ENCODE results near the gene AHRR.

GRCh38 chr5:422323-423232 lies 101.1 kb downstream of the AHRR start:
- TF ChIP-seq, protein P1, sequence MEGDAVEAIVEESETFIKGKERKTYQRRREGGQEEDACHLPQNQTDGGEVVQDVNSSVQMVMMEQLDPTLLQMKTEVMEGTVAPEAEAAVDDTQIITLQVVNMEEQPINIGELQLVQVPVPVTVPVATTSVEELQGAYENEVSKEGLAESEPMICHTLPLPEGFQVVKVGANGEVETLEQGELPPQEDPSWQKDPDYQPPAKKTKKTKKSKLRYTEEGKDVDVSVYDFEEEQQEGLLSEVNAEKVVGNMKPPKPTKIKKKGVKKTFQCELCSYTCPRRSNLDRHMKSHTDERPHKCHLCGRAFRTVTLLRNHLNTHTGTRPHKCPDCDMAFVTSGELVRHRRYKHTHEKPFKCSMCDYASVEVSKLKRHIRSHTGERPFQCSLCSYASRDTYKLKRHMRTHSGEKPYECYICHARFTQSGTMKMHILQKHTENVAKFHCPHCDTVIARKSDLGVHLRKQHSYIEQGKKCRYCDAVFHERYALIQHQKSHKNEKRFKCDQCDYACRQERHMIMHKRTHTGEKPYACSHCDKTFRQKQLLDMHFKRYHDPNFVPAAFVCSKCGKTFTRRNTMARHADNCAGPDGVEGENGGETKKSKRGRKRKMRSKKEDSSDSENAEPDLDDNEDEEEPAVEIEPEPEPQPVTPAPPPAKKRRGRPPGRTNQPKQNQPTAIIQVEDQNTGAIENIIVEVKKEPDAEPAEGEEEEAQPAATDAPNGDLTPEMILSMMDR (conservative IDR thresholded peaks at IDR 0.05 in 1 of 2, IDR thresholded peaks at IDR 0.05 in 1 of 2; ENCODE audit: low read depth in 1 of 2, low read length in 2 of 2) = no peak
- no peak for TF ChIP-seq EZH2 (IDR thresholded peaks at IDR 0.05; ENCODE audit: low read length, missing control alignments)

All from fibroblast of lung (primary cell).